A549 (cell line): Measurements from ENCODE around the gene PPP3CB. TPM values are rescaled to one million over a fixed set of nuclear protein-coding genes. Genes with fewer than 3 reads are reported as not detected.

Source experiments
- ATAC-seq, 2 experiments: fragments of 200-7000 bp in 1 of 2; fragments of >200 bp in 1 of 2; cut with Nextera tagmentation in 1 of 2; cut with Tn5 transposase in 1 of 2; 3 replicates each; pipeline versions ENCODE4 v1.8.0 to v1.9.1; 2018 to 2020; ENCODE audit warnings: mild to moderate bottlenecking in 1 of 2, moderate library complexity in 1 of 2
- CTCF ChIA-PET: fragments of 300-600 bp; sonication (Branson Sonifier 250); formaldehyde crosslinking; extraction: SDS; loops from one replicate; lab custom pipeline; 2021; ENCODE audit warnings: antibody characterized with exemption, inconsistent platforms; lab: Yijun Ruan, JAX
- POLR2A ChIA-PET: fragments of 350-600 bp; formaldehyde crosslinking; extraction: SDS; loops from one replicate; lab custom pipeline; 2021; ENCODE audit warnings: antibody characterized with exemption, inconsistent platforms; lab: Yijun Ruan, JAX
- DNase-seq, 2 experiments: peaks; one replicate each; pipeline versions ENCODE4 v3.0.0 to v3.0.0-alpha.2; 2011 to 2016; ENCODE audit warnings: low read depth in 1 of 2, low spot score in 1 of 2
- FAIRE-seq: peaks from 2 replicates; lab custom pipeline; 2011; peaks lifted over from hg19 to GRCh38; lab: Jason Lieb, UNC
- H3K27ac ChIP-seq, 2 experiments: fragments of >200 bp; sonication (Bioruptor Twin); formaldehyde crosslinking; 3 replicates each; pipeline ENCODE4 v1.5.1; 2016 to 2017
- H3K4me1 ChIP-seq: fragments of >200 bp; sonication (Bioruptor Twin); formaldehyde crosslinking; 3 replicates; pipeline ENCODE4 v1.6.1; 2016
- H3K4me2 ChIP-seq: fragments of >200 bp; sonication (Bioruptor Twin); formaldehyde crosslinking; 3 replicates; pipeline ENCODE4 v1.6.1; 2016
- H3K4me3 ChIP-seq: fragments of >200 bp; sonication (Bioruptor Twin); formaldehyde crosslinking; 3 replicates; pipeline ENCODE4 v1.5.1; 2016
- H3K9me3 ChIP-seq: fragments of >200 bp; sonication (Bioruptor Twin); formaldehyde crosslinking; 3 replicates; pipeline ENCODE4 v1.6.1; 2016
- ATOH8 ChIP-seq: fragments of 250-450 bp; sonication (Bioruptor Pico); IDR thresholded peaks from 2 replicates; pipeline ENCODE4 v1.5.0; 2020; ENCODE audit warnings: low read depth, mild to moderate bottlenecking, moderate library complexity
- BCL3 ChIP-seq: fragments of >200 bp; sonication (Bioruptor Twin); formaldehyde crosslinking; IDR thresholded peaks from 3 replicates; pipeline ENCODE4 v1.6.1; 2016
- BHLHE40 ChIP-seq: IDR thresholded peaks from 2 replicates; pipeline ENCODE4 v1.6.1; 2012; ENCODE audit warnings: low read depth, low read length, inconsistent platforms
- EHMT2 ChIP-seq: fragments of 200-600 bp; sonication (generic); IDR thresholded peaks from 2 replicates; pipeline ENCODE4 v1.6.1; 2016; ENCODE audit warnings: antibody characterized with exemption, low read depth, mild to moderate bottlenecking, moderate library complexity
- HDAC2 ChIP-seq: fragments of 200-600 bp; sonication (generic); IDR thresholded peaks from 2 replicates; pipeline ENCODE4 v1.6.1; 2016
- HES2 ChIP-seq: fragments of >200 bp; sonication (Bioruptor Twin); formaldehyde crosslinking; IDR thresholded peaks from 2 replicates; pipeline ENCODE4 v1.6.1; 2016
- HOXA7 ChIP-seq: fragments of 250-450 bp; sonication (Bioruptor Pico); IDR thresholded peaks from 2 replicates; pipeline ENCODE4 v1.5.0; 2020; ENCODE audit warnings: mild to moderate bottlenecking, moderate library complexity
- HOXB5 ChIP-seq: fragments of 250-450 bp; sonication (Bioruptor Pico); IDR thresholded peaks from 2 replicates; pipeline ENCODE4 v1.5.0; 2020; ENCODE audit warnings: mild to moderate bottlenecking, moderate library complexity
- JUN ChIP-seq, 2 experiments: fragments of >200 bp; sonication (Bioruptor Twin); formaldehyde crosslinking; IDR thresholded peaks; 2 replicates in 1 of 2; 3 replicates in 1 of 2; pipeline ENCODE4 v1.6.1; 2016 to 2017
- JUNB ChIP-seq: fragments of >200 bp; sonication (Bioruptor Twin); formaldehyde crosslinking; IDR thresholded peaks from 2 replicates; pipeline ENCODE4 v1.6.1; 2016
- KDM1A ChIP-seq: fragments of 200-600 bp; sonication (generic); IDR thresholded peaks from 2 replicates; pipeline ENCODE4 v1.6.1; 2016; ENCODE audit warnings: low read depth, mild to moderate bottlenecking
- KDM5A ChIP-seq: fragments of 200-600 bp; sonication (generic); IDR thresholded peaks from 2 replicates; pipeline ENCODE4 v1.6.1; 2016; ENCODE audit warnings: antibody characterized with exemption, mild to moderate bottlenecking
- MAFK ChIP-seq: fragments of 450-650 bp; IDR thresholded peaks from 2 replicates; pipeline ENCODE4 v1.6.1; 2014; ENCODE audit not compliant: partially characterized antibody
- MYC ChIP-seq: IDR thresholded peaks from 2 replicates; pipeline ENCODE4 v1.6.1; 2012; ENCODE audit warnings: mild to moderate bottlenecking, inconsistent platforms, low read length, improper control_type of control experiment, borderline replicate concordance
- PHF8 ChIP-seq: fragments of 200-600 bp; sonication (generic); IDR thresholded peaks from 2 replicates; pipeline ENCODE4 v1.6.1; 2016; ENCODE audit warnings: low read depth, mild to moderate bottlenecking, antibody characterized with exemption, moderate library complexity, borderline replicate concordance
- POLR2A ChIP-seq: IDR thresholded peaks from 2 replicates; pipeline ENCODE4 v1.6.1; 2012; ENCODE audit warnings: mild to moderate bottlenecking, low read length
- POLR2AphosphoS2 ChIP-seq: conservative IDR thresholded peaks from 2 replicates; pipeline ENCODE4 v1.6.1; 2012; ENCODE audit warnings: low read length, improper control_type of control experiment, inconsistent platforms
- RAD21 ChIP-seq, 2 experiments: fragments of >200 bp in 1 of 2; sonication (Bioruptor Twin) in 1 of 2; formaldehyde crosslinking in 1 of 2; IDR thresholded peaks in 1 of 2; conservative IDR thresholded peaks in 1 of 2; 2 replicates in 1 of 2; 3 replicates in 1 of 2; pipeline ENCODE4 v1.6.1; 2012 to 2018; ENCODE audit warnings: inconsistent platforms in 1 of 2
- RARB ChIP-seq: fragments of 250-450 bp; sonication (Bioruptor Pico); IDR thresholded peaks from 2 replicates; pipeline ENCODE4 v1.8.0; 2021; ENCODE audit warnings: mild to moderate bottlenecking, moderate library complexity
- RFX5 ChIP-seq: fragments of 450-650 bp; IDR thresholded peaks from 2 replicates; pipeline ENCODE4 v1.7.1; 2014; ENCODE audit warnings: antibody characterized with exemption, mild to moderate bottlenecking, moderate library complexity
- SMC3 ChIP-seq: fragments of >200 bp; sonication (Bioruptor Twin); formaldehyde crosslinking; IDR thresholded peaks from 3 replicates; pipeline ENCODE4 v1.6.1; 2018; ENCODE audit warnings: inconsistent platforms
- TP53 ChIP-seq: fragments of 250-450 bp; sonication (Bioruptor Pico); IDR thresholded peaks from 2 replicates; pipeline ENCODE4 v1.5.0; 2021; ENCODE audit warnings: mild to moderate bottlenecking, moderate library complexity
- USF2 ChIP-seq: fragments of 450-650 bp; IDR thresholded peaks from 2 replicates; pipeline ENCODE4 v1.6.1; 2014; ENCODE audit warnings: antibody characterized with exemption
- ZC3H11A ChIP-seq: fragments of 450-650 bp; IDR thresholded peaks from 2 replicates; pipeline ENCODE4 v1.6.1; 2014; ENCODE audit warnings: antibody characterized with exemption, mild to moderate bottlenecking
- ZFP36 ChIP-seq: fragments of 450-650 bp; IDR thresholded peaks from 2 replicates; pipeline ENCODE4 v1.6.1; 2014; ENCODE audit warnings: borderline replicate concordance; ENCODE audit not compliant: partially characterized antibody
- ZNF302 ChIP-seq: fragments of 250-450 bp; sonication (Bioruptor Pico); IDR thresholded peaks from 2 replicates; pipeline ENCODE4 v1.9.0; 2021; ENCODE audit warnings: inconsistent platforms, mild to moderate bottlenecking, moderate library complexity
- WGBS: methylation state at CpG from one replicate; pipeline ENCODE4 v1.1.6; 2017; ENCODE audit errors: missing lambda C conversion rate; 5-methylcytosine and 5-hydroxymethylcytosine counted together
- polyA plus RNA-seq, 4 experiments: library from polyadenylated mRNA; depleted of rRNA in 3 of 4; stranded (reverse); fragments of >200 nt; fragmentation: RNase III in 1 of 4; extraction: RNeasy Plus Mini Kit Qiagen cat#74134 plus additional on column Dnase treatment in 1 of 4; gene quantifications; 2 replicates in 3 of 4; 3 replicates in 1 of 4; pipeline ENCODE4 v1.2.3, GENCODE V29; 2011 to 2017

The PPP3CB gene
- polyA plus RNA-seq, 2 of the 4 experiments (the other 2 are of a cell fraction) = 20.8 to 25.4 TPM

DNA sequence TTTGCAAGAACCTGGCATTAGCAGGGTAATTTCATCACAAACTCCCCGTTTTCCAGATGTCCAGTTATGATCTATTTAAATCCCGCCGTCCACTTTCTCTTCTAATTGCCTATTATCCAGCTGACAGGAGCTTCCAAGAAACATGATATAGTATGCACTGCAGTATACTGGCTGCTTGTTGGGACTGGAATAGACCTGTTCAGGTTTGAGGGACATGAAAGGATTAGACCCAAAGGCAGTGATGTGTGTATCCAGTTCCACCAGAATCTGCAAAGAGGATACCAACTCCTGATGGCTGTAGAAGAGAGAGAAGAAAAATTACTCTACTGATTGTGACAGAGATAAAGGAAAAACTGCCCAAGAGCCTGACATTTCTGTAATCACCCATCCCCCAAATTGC is 71.3 kb downstream of the PPP3CB start:
- no peak overlapping the region for H3K27ac ChIP-seq
- peaks cover 5% of the 10 kb centered on the region; the same call in 2 of the 3 replicates for H3K4me1 ChIP-seq
- 89% methylated on average over 3 of the region's 3 CpGs for WGBS
- TF ChIP-seq USF2 (no peak), HOXA7 (CRISPR knock-in tag) (no peak), HDAC2 (no peak), BCL3 (no peak), MAFK (no peak), BHLHE40 (no peak), KDM1A (no peak), POLR2AphosphoS2 (no peak), SMC3 (no peak)
- TF ChIP-seq, all 56 proteins: peak for 0
- H3K9me3 ChIP-seq = no peaks in the 10 kb centered on the region
- H3K4me2 ChIP-seq = no peak overlapping the region
- ChIA-PET CTCF (no interaction called here), POLR2A (no interaction called here)
- H3K4me3 ChIP-seq = no peak overlapping the region
- no peak for ATAC-seq
- DNase-seq = no peak
- no peak for FAIRE-seq

- POLR2A ChIA-PET = no interaction called here
- H3K4me1 ChIP-seq = peaks cover 16% of the 10 kb centered on the region; the same call in 2 of the 3 replicates
- FAIRE-seq (no peak), ATAC-seq (no peak), DNase-seq (no peak)
- H3K27ac ChIP-seq = no peak overlapping the region
- no peak overlapping the region for H3K4me2 ChIP-seq
- CTCF ChIA-PET = no interaction called here
- H3K4me3 ChIP-seq = no peak overlapping the region
- TF ChIP-seq KDM5A (no peak), ZC3H11A (no peak), RFX5 (no peak), MYC (no peak)
- no peaks in the 10 kb centered on the region for H3K9me3 ChIP-seq
Observed at GRCh38 chr10:73423309-73423708, 72.5 kb downstream of the PPP3CB start.

- FAIRE-seq (no peak), DNase-seq (no peak), ATAC-seq (no peak)
- Histone ChIP-seq H3K27ac (no peak overlapping the region), H3K4me3 (no peak overlapping the region), H3K4me2 (no peak overlapping the region), H3K9me3 (no peaks in the 10 kb centered on the region), H3K4me1 (peaks cover 29% of the 10 kb centered on the region; the same call in 2 of the 3 replicates)
- ChIA-PET CTCF (interaction anchor here (0.7 kb wide), 1 partner anchor 8 kb away, joined by 4 read pairs; no protein-coding TSS in a partner anchor), POLR2A (no interaction called here)
- TF ChIP-seq EHMT2 (no peak), RARB (CRISPR knock-in tag) (no peak), BCL3 (no peak), JUN (IDR thresholded peaks at IDR 0.05) (no peak), POLR2A (no peak), ZFP36 (no peak), SMC3 (no peak), HDAC2 (no peak), JUNB (no peak), TP53 (CRISPR knock-in tag) (no peak), HOXB5 (CRISPR knock-in tag) (no peak), HES2 (no peak), ATOH8 (no peak), PHF8 (no peak), ZNF302 (CRISPR knock-in tag) (no peak), RAD21 (conservative IDR thresholded peaks at IDR 0.05 in 1 of 2, IDR thresholded peaks at IDR 0.05 in 1 of 2) (no peak)
- 80% methylated on average over 3 of the region's 3 CpGs for WGBS
Observed at GRCh38 chr10:73416571-73416970, 79.3 kb downstream of the PPP3CB start.
